ENCODE results near the gene MX1. TPM values are rescaled to one million over a fixed set of nuclear protein-coding genes. Genes with fewer than 3 reads are reported as not detected.

Gene MX1
- total RNA-seq, 1 donor = 33.3 TPM

GRCh38 chr21:41459884-41460534 lies 34.0 kb downstream of the MX1 start:
- Histone ChIP-seq H3K4me2 (ENCODE audit: insufficient read depth, low read length) (no peak overlapping the region), H2AFZ (ENCODE audit: low read length) (no peak overlapping the region), H3K36me3 (ENCODE audit: insufficient read depth, low read length) (no peaks in the 10 kb centered on the region), H3K27me3 (ENCODE audit: insufficient read depth, low read length) (no peaks in the 10 kb centered on the region), H3K79me2 (ENCODE audit: insufficient read depth, low read length) (no peaks in the 10 kb centered on the region), H3K9me3 (ENCODE audit: low read depth, low read length) (no peaks in the 10 kb centered on the region), H3K27ac (ENCODE audit: low read depth, low read length) (no peak overlapping the region), H3K4me1 (ENCODE audit: insufficient read depth, low read length) (no peaks in the 10 kb centered on the region), H3K4me3 (ENCODE audit: insufficient read depth, low read length) (no peak overlapping the region), H4K20me1 (ENCODE audit: insufficient read depth, low read length) (no peaks in the 10 kb centered on the region)
- TF ChIP-seq, protein P1, sequence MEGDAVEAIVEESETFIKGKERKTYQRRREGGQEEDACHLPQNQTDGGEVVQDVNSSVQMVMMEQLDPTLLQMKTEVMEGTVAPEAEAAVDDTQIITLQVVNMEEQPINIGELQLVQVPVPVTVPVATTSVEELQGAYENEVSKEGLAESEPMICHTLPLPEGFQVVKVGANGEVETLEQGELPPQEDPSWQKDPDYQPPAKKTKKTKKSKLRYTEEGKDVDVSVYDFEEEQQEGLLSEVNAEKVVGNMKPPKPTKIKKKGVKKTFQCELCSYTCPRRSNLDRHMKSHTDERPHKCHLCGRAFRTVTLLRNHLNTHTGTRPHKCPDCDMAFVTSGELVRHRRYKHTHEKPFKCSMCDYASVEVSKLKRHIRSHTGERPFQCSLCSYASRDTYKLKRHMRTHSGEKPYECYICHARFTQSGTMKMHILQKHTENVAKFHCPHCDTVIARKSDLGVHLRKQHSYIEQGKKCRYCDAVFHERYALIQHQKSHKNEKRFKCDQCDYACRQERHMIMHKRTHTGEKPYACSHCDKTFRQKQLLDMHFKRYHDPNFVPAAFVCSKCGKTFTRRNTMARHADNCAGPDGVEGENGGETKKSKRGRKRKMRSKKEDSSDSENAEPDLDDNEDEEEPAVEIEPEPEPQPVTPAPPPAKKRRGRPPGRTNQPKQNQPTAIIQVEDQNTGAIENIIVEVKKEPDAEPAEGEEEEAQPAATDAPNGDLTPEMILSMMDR (IDR thresholded peaks at IDR 0.05; ENCODE audit: extremely low read depth, low read depth, low read length) = no peak
- DNase-seq (ENCODE audit: insufficient read length, low spot score, missing footprints) = no peak

DNA sequence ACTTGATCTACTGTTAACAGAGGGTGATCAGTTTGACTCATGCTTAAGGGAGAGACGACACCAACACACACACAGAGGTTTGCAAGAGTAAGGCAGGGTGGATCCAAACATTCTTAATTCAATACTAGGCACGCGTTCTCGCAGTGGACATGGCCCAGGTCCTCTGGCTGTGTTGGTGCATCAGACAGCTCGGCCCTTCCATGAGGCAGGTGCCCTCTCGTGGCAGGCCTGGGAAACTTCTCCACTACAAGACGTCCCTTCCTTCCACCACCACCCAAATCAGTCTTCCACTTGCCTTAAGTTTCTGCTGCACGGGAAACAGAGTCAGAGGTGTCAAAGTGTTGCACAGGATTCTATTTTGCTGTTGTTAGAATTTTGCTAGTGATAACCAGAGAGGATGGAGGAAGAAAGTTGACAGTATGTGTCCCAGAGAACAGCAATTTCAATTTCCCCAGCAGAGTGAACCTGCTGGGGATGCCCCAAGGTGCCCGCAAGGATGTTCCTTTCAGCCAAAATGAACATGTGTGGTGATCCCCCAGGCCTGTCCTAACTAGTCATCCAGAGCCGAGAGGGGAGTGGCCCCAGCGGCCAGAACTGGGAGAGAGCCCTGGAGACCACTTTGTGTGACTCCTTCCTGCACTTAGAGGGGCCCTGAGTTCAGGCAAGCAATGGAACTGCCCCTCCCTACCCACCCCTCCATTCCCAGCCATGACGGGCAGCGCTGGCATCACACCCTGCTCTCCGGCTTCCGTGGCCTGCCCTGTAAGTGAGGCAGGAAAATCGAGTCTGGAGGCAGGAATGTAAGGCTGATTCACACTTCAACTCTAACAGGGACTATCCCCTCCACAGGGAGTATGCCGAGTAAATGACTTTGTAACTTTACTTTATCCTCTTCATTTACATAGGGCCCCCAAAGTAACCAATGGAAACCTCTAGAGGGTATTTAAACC lies 34.8 kb downstream of the MX1 start:
- Histone ChIP-seq H3K27ac (ENCODE audit: low read depth, low read length) (no peak overlapping the region), H3K4me3 (ENCODE audit: insufficient read depth, low read length) (no peak overlapping the region), H3K4me2 (ENCODE audit: insufficient read depth, low read length) (no peak overlapping the region), H3K36me3 (ENCODE audit: insufficient read depth, low read length) (no peaks in the 10 kb centered on the region), H3K79me2 (ENCODE audit: insufficient read depth, low read length) (no peaks in the 10 kb centered on the region), H3K27me3 (ENCODE audit: insufficient read depth, low read length) (no peaks in the 10 kb centered on the region), H3K4me1 (ENCODE audit: insufficient read depth, low read length) (no peaks in the 10 kb centered on the region), H2AFZ (ENCODE audit: low read length) (peak overlapping the region; percentile 29), H4K20me1 (ENCODE audit: insufficient read depth, low read length) (no peaks in the 10 kb centered on the region), H3K9me3 (ENCODE audit: low read depth, low read length) (no peaks in the 10 kb centered on the region)
- peak; percentile 91 for DNase-seq (ENCODE audit: insufficient read length, low spot score, missing footprints)
- TF ChIP-seq, protein P1 (IDR thresholded peaks at IDR 0.05; ENCODE audit: extremely low read depth, low read depth, low read length) = peak; percentile 80

- no peak overlapping the region for H3K27ac ChIP-seq (ENCODE audit: low read depth, low read length)
- H2AFZ ChIP-seq (ENCODE audit: low read length) = no peak overlapping the region
- H3K4me2 ChIP-seq (ENCODE audit: insufficient read depth, low read length) = no peak overlapping the region
- TF ChIP-seq, protein P1 (IDR thresholded peaks at IDR 0.05; ENCODE audit: extremely low read depth, low read depth, low read length) = no peak
- no peaks in the 10 kb centered on the region for H3K27me3 ChIP-seq (ENCODE audit: insufficient read depth, low read length)
- no peaks in the 10 kb centered on the region for H3K9me3 ChIP-seq (ENCODE audit: low read depth, low read length)
- no peaks in the 10 kb centered on the region for H3K79me2 ChIP-seq (ENCODE audit: insufficient read depth, low read length)
- DNase-seq (ENCODE audit: insufficient read length, low spot score, missing footprints) = no peak
- H4K20me1 ChIP-seq (ENCODE audit: insufficient read depth, low read length) = no peaks in the 10 kb centered on the region
- H3K36me3 ChIP-seq (ENCODE audit: insufficient read depth, low read length) = no peaks in the 10 kb centered on the region
- H3K4me3 ChIP-seq (ENCODE audit: insufficient read depth, low read length) = no peak overlapping the region
- H3K4me1 ChIP-seq (ENCODE audit: insufficient read depth, low read length) = peaks cover 5% of the 10 kb centered on the region
Measured at GRCh38 chr21:41465176-41465781, 39.2 kb downstream of the MX1 start.
